ENCODE data around the gene SEMA4C.

Gene SEMA4C

DNA sequence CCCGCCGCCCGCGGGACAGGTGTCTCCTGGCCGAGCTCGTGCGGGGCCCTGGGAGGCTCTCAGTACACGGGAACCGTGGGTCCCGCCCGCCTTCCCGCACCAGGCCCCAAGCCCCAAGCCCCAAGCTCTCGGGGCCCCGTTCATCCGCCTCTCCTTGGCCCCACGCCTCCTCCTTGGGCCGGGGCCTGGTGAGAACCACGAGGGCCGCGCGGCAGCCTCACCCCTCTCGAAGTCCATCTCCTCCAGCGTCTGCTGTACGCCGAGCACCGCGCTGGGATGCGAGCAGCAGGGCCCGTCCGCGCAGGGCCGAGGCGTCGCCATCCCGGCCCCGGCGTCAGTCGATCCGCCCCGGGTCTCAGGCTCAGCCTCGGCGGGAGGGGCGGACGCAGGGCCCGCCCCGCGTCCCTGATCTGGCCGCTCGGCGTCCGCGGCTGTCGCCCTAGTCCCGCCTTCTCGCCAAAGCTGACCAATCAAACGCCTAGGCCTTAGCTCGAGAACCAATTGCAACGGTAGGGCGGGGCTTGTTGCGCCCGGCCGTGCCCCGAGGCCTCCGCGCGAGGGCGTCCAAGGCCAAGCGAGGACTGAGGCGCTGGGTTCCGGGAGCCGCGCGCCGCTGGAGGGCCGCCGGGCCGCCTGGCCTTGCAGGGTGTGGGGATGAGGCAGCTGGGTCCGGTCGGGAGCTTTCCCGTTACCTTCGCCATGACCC lies 12.1 kb downstream of the SEMA4C start, which contains the start of gene ANKRD39:
TSS of gene ANKRD39 (minus strand) at position 350 of the 706 bp plus-strand sequence. CDS start at position 321, 29 bp downstream.
- peaks cover 24 to 41% of the 10 kb centered on the region in 2 donors for H3K36me3 ChIP-seq (replicated peaks in 1 of 2; ENCODE audit: control insufficient read depth in 2 of 2, insufficient read depth in 2 of 2, low read length in 2 of 2)
- no peaks in the 10 kb centered on the region for H3K9me3 ChIP-seq (replicated peaks in 1 of 2; ENCODE audit: control insufficient read depth in 2 of 2, insufficient read depth in 1 of 2, low read depth in 1 of 2, low read length in 2 of 2)
- H2AFZ ChIP-seq (ENCODE audit: low read length): peak within 1 kb of the TSS; percentile 95
- peak within 1 kb of the TSS; percentile 69 for H2BK15ac ChIP-seq (ENCODE audit: low read length)
- peak within 1 kb of the TSS; percentile 93 for H3K9ac ChIP-seq (ENCODE audit: low read depth, low read length, poor library complexity)
- H3K4me1 ChIP-seq (ENCODE audit: control insufficient read depth in 2 of 2, insufficient read depth in 1 of 2, low read depth in 1 of 2, low read length in 2 of 2): peaks cover 11% of the 10 kb centered on the region in 2 donors
- peak within 1 kb of the TSS; percentile 63 to 97 for H3K4me3 ChIP-seq (ENCODE audit: low read length in 2 of 2)
- DNase-seq (ENCODE audit: low spot score): peak; percentile 99
- H2BK12ac ChIP-seq (ENCODE audit: low read length): no peak within 1 kb of the TSS
- H2BK120ac ChIP-seq (ENCODE audit: low read depth, low read length): no peak within 1 kb of the TSS
- peak within 1 kb of the TSS; percentile 28 for H2BK5ac ChIP-seq (ENCODE audit: low read length)
- H3K27ac ChIP-seq (replicated peaks; ENCODE audit: low read length): no peak within 1 kb of the TSS
- peaks cover 2% of the 10 kb centered on the region for H3K79me1 ChIP-seq (ENCODE audit: low read depth, low read length)
- H3K18ac ChIP-seq (ENCODE audit: low read length): peak within 1 kb of the TSS; percentile 99
- peak within 1 kb of the TSS; percentile 91 for H3K4me2 ChIP-seq (ENCODE audit: insufficient read depth, low read length, poor library complexity, severe bottlenecking)
- peak within 1 kb of the TSS; percentile 90 for H3K23ac ChIP-seq (ENCODE audit: low read depth, low read length, poor library complexity)
- WGBS, 2 donors (ENCODE audit: extremely low coverage in 2 of 2, insufficient read length in 2 of 2, insufficient replicate concordance in 1 of 2): no CpG with 5 or more reads among the region's 81 CpGs
- no peak within 1 kb of the TSS for H4K91ac ChIP-seq (ENCODE audit: low read depth, low read length, poor library complexity)
- no peak within 1 kb of the TSS for H4K8ac ChIP-seq (ENCODE audit: low read depth, low read length)
- no peaks in the 10 kb centered on the region for H3K27me3 ChIP-seq (ENCODE audit: control insufficient read depth in 3 of 3, insufficient read depth in 3 of 3, low read depth in 1 of 3, low read length in 3 of 3)
- H3K4ac ChIP-seq (ENCODE audit: low read length): peak within 1 kb of the TSS; percentile 15
- no peak within 1 kb of the TSS for H3K14ac ChIP-seq (ENCODE audit: low read length)
- H2AK5ac ChIP-seq (ENCODE audit: low read depth, low read length): peak within 1 kb of the TSS; percentile 89

DNA sequence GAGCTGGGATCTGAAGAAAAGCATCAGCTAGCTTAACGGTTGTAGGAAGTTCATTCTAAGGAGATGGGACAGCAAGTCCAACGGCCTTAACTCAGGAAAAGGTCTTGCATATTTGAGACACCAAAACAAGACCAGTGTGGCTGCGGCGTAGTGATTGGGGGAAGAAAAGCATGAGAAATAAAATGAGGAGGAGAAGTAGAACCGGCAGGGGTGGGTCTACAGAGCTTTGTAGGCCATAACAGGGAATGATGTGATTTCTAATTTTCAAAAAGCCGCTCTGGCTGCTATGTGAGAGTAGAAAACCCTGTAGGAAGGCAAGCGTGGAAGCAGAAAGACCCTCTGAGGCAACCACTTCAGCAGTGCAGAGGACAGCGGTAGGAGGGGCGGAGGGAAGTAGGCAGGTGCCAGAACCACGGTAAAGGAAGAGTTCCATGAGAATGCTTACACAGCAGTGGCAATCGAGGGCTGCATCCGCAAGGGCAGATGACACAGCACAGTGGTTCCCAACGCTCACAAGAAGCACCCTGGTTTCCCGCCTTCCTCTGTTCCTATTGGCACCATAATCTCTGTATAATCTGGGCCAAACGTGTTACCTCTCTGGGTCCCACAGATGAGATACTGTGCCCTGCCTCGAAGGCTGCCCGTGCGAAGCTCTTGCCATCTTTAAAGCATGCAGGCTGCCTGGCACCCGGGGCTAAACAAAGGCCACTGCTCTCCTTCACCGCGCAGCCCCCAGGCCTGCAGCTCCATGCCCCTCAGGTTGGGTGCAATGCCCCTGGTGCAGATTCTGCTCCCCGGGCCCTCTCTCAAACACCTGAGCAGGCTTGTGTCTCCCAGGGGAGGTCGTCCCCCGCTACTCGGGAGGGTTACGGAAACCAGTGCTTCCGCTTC lies 12.9 kb downstream of the SEMA4C start:
- no peak for DNase-seq (ENCODE audit: low spot score)

DNA sequence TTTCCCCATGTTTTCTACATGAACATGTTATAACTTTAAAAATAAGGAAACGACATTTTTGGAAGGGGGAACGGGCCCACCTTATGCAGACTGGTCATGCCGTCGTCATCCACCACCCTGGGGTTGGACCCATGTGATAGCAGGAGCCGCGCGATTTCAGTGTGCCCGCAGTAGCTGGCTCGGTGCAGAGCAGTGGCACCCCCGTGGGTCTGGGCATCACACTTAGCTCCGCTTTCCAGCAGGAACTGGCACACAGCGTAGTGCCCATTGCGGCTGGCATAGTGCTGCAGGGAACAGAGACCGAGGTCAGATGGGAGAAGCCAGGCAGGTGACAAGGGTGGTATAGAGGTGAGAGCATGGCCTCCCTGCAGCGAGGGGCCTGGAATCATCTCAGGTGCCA lies 16.6 kb downstream of the SEMA4C start:
- H3K4me2 ChIP-seq (ENCODE audit: insufficient read depth, low read length, poor library complexity, severe bottlenecking): no peak overlapping the region
- no peak overlapping the region for H3K18ac ChIP-seq (ENCODE audit: low read length)
- peaks cover 5% of the 10 kb centered on the region for H3K79me1 ChIP-seq (ENCODE audit: low read depth, low read length)
- no peak overlapping the region for H2BK120ac ChIP-seq (ENCODE audit: low read depth, low read length)
- no peak overlapping the region for H3K9ac ChIP-seq (ENCODE audit: low read depth, low read length, poor library complexity)
- no peak overlapping the region for H3K4ac ChIP-seq (ENCODE audit: low read length)
- peaks cover 16 to 53% of the 10 kb centered on the region in 2 donors for H3K36me3 ChIP-seq (replicated peaks in 1 of 2; ENCODE audit: control insufficient read depth in 2 of 2, insufficient read depth in 2 of 2, low read length in 2 of 2)
- peak overlapping the region; percentile 22 for H3K23ac ChIP-seq (ENCODE audit: low read depth, low read length, poor library complexity)
- no peak overlapping the region for H2AFZ ChIP-seq (ENCODE audit: low read length)
- no peak for DNase-seq (ENCODE audit: low spot score)
- H2BK5ac ChIP-seq (ENCODE audit: low read length): no peak overlapping the region
- H3K4me1 ChIP-seq (ENCODE audit: control insufficient read depth in 2 of 2, insufficient read depth in 1 of 2, low read depth in 1 of 2, low read length in 2 of 2): peaks cover 7 to 11% of the 10 kb centered on the region in 2 donors
- H2AK5ac ChIP-seq (ENCODE audit: low read depth, low read length): no peak overlapping the region
- no peak overlapping the region for H3K14ac ChIP-seq (ENCODE audit: low read length)
- no peak overlapping the region for H2BK12ac ChIP-seq (ENCODE audit: low read length)
- no CpG with 5 or more reads among the region's 15 CpGs for WGBS, 2 donors (ENCODE audit: extremely low coverage in 2 of 2, insufficient read length in 2 of 2, insufficient replicate concordance in 1 of 2)
- no peak overlapping the region for H3K4me3 ChIP-seq (ENCODE audit: low read length in 2 of 2)
- H4K91ac ChIP-seq (ENCODE audit: low read depth, low read length, poor library complexity): no peak overlapping the region
- no peaks in the 10 kb centered on the region for H3K9me3 ChIP-seq (replicated peaks in 1 of 2; ENCODE audit: control insufficient read depth in 2 of 2, insufficient read depth in 1 of 2, low read depth in 1 of 2, low read length in 2 of 2)
- H4K8ac ChIP-seq (ENCODE audit: low read depth, low read length): no peak overlapping the region
- H3K27ac ChIP-seq (replicated peaks; ENCODE audit: low read length): no peak overlapping the region
- no peak overlapping the region for H2BK15ac ChIP-seq (ENCODE audit: low read length)
- no peaks in the 10 kb centered on the region for H3K27me3 ChIP-seq (ENCODE audit: control insufficient read depth in 3 of 3, insufficient read depth in 3 of 3, low read depth in 1 of 3, low read length in 3 of 3)

More for the DNA sequence above, 12.9 kb downstream of the SEMA4C start:
- Histone ChIP-seq H2AK5ac (ENCODE audit: low read depth, low read length) (peak overlapping the region; percentile 89), H3K4me1 (ENCODE audit: control insufficient read depth in 2 of 2, insufficient read depth in 1 of 2, low read depth in 1 of 2, low read length in 2 of 2) (peaks cover 11% of the 10 kb centered on the region in 2 donors), H3K36me3 (replicated peaks in 1 of 2; ENCODE audit: control insufficient read depth in 2 of 2, insufficient read depth in 2 of 2, low read length in 2 of 2) (peaks cover 21 to 44% of the 10 kb centered on the region in 2 donors), H3K27ac (replicated peaks; ENCODE audit: low read length) (no peak overlapping the region), H3K9me3 (replicated peaks in 1 of 2; ENCODE audit: control insufficient read depth in 2 of 2, insufficient read depth in 1 of 2, low read depth in 1 of 2, low read length in 2 of 2) (no peaks in the 10 kb centered on the region), H2BK12ac (ENCODE audit: low read length) (no peak overlapping the region), H3K4me2 (ENCODE audit: insufficient read depth, low read length, poor library complexity, severe bottlenecking) (peak overlapping the region; percentile 79), H3K4ac (ENCODE audit: low read length) (peak overlapping the region; percentile 15), H2BK5ac (ENCODE audit: low read length) (peak overlapping the region; percentile 0), H2BK15ac (ENCODE audit: low read length) (peak overlapping the region; percentile 69), H3K4me3 (ENCODE audit: low read length in 2 of 2) (peak overlapping the region; percentile 63 to 97), H3K18ac (ENCODE audit: low read length) (peak overlapping the region; percentile 99), H2AFZ (ENCODE audit: low read length) (peak overlapping the region; percentile 95), H3K14ac (ENCODE audit: low read length) (no peak overlapping the region), H3K9ac (ENCODE audit: low read depth, low read length, poor library complexity) (peak overlapping the region; percentile 93), H2BK120ac (ENCODE audit: low read depth, low read length) (no peak overlapping the region), H4K8ac (ENCODE audit: low read depth, low read length) (no peak overlapping the region), H3K27me3 (ENCODE audit: control insufficient read depth in 3 of 3, insufficient read depth in 3 of 3, low read depth in 1 of 3, low read length in 3 of 3) (no peaks in the 10 kb centered on the region), H4K91ac (ENCODE audit: low read depth, low read length, poor library complexity) (no peak overlapping the region), H3K79me1 (ENCODE audit: low read depth, low read length) (peaks cover 2% of the 10 kb centered on the region), H3K23ac (ENCODE audit: low read depth, low read length, poor library complexity) (peak overlapping the region; percentile 75)
- WGBS, 2 donors (ENCODE audit: extremely low coverage in 2 of 2, insufficient read length in 2 of 2, insufficient replicate concordance in 1 of 2): no CpG with 5 or more reads among the region's 27 CpGs

DNA sequence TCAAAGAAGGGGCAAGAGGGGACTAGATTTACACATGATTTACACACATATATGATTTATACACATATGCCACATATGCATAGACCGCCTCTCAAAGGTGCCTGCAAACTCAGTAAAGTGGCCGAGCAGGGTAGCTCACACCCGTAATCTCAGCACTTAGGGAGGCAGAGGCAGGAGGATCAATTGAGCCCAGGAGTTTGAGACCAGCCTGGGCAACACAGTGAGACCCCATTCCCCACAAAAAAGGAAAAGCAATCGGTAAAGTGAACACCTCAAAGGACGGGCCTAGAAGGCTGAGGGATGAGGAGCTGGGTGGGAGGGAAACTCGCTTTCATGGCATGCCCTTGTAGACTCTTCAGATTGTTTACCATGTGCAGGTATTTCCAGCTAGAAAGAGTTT lies 17.2 kb downstream of the SEMA4C start:
- Histone ChIP-seq H3K23ac (ENCODE audit: low read depth, low read length, poor library complexity) (no peak overlapping the region), H3K14ac (ENCODE audit: low read length) (no peak overlapping the region), H3K4me1 (ENCODE audit: control insufficient read depth in 2 of 2, insufficient read depth in 1 of 2, low read depth in 1 of 2, low read length in 2 of 2) (peaks cover 7 to 11% of the 10 kb centered on the region in 2 donors), H3K4me3 (ENCODE audit: low read length in 2 of 2) (no peak overlapping the region), H3K36me3 (replicated peaks in 1 of 2; ENCODE audit: control insufficient read depth in 2 of 2, insufficient read depth in 2 of 2, low read length in 2 of 2) (peaks cover 19 to 59% of the 10 kb centered on the region in 2 donors), H3K27ac (replicated peaks; ENCODE audit: low read length) (no peak overlapping the region), H3K9ac (ENCODE audit: low read depth, low read length, poor library complexity) (peak overlapping the region; percentile 13), H4K91ac (ENCODE audit: low read depth, low read length, poor library complexity) (no peak overlapping the region), H3K9me3 (replicated peaks in 1 of 2; ENCODE audit: control insufficient read depth in 2 of 2, insufficient read depth in 1 of 2, low read depth in 1 of 2, low read length in 2 of 2) (no peaks in the 10 kb centered on the region), H2BK120ac (ENCODE audit: low read depth, low read length) (no peak overlapping the region), H3K18ac (ENCODE audit: low read length) (no peak overlapping the region), H3K79me1 (ENCODE audit: low read depth, low read length) (peaks cover 5% of the 10 kb centered on the region), H2BK12ac (ENCODE audit: low read length) (no peak overlapping the region), H3K4me2 (ENCODE audit: insufficient read depth, low read length, poor library complexity, severe bottlenecking) (no peak overlapping the region), H2BK5ac (ENCODE audit: low read length) (no peak overlapping the region), H3K4ac (ENCODE audit: low read length) (no peak overlapping the region), H2AK5ac (ENCODE audit: low read depth, low read length) (no peak overlapping the region), H3K27me3 (ENCODE audit: control insufficient read depth in 3 of 3, insufficient read depth in 3 of 3, low read depth in 1 of 3, low read length in 3 of 3) (no peaks in the 10 kb centered on the region), H2BK15ac (ENCODE audit: low read length) (no peak overlapping the region), H2AFZ (ENCODE audit: low read length) (no peak overlapping the region), H4K8ac (ENCODE audit: low read depth, low read length) (no peak overlapping the region)
- no CpG with 5 or more reads among the region's 6 CpGs for WGBS, 2 donors (ENCODE audit: extremely low coverage in 2 of 2, insufficient read length in 2 of 2, insufficient replicate concordance in 1 of 2)
- DNase-seq (ENCODE audit: low spot score): no peak
